CD8-positive, alpha-beta memory T cell (primary cell): ENCODE data around the gene INHBA. TPM values are rescaled to one million over a fixed set of nuclear protein-coding genes. Genes with fewer than 3 reads are reported as not detected.

ENCODE experiments used
- CTCF ChIA-PET: fragments of 350-600 bp; sonication (Branson Sonifier 250); formaldehyde crosslinking; loops from one replicate; lab custom pipeline; 2021; ENCODE audit warnings: antibody characterized with exemption; lab: Charles Lee
- POLR2A ChIA-PET: fragments of 350-600 bp; sonication (Branson Sonifier 250); formaldehyde crosslinking; loops from one replicate; lab custom pipeline; 2021; ENCODE audit warnings: antibody characterized with exemption; lab: Charles Lee
- DNase-seq, 5 donors: peaks; one replicate each; pipeline versions ENCODE4 v3.0.0 to v3.0.0-alpha.2; 2020 to 2022; ENCODE audit warnings: mixed read lengths in 1 of 5
- H3K27ac ChIP-seq: one replicate; pipeline ENCODE4 v1.7.0; 2013; ENCODE audit warnings: low read depth, mild to moderate bottlenecking, low read length, moderate library complexity
- H3K27me3 ChIP-seq: 2 replicates; pipeline ENCODE4 v1.7.0; 2013; ENCODE audit warnings: low read length, mild to moderate bottlenecking; ENCODE audit not compliant: insufficient read depth, poor library complexity, severe bottlenecking
- H3K36me3 ChIP-seq: 2 replicates; pipeline ENCODE4 v1.7.0; 2013; ENCODE audit warnings: mild to moderate bottlenecking, low read length, moderate library complexity; ENCODE audit not compliant: insufficient read depth
- H3K4me1 ChIP-seq: 2 replicates; pipeline ENCODE4 v1.7.0; 2013; ENCODE audit warnings: mild to moderate bottlenecking, low read length, moderate library complexity; ENCODE audit not compliant: insufficient read depth
- H3K4me3 ChIP-seq: 2 replicates; pipeline ENCODE4 v1.7.0; 2013; ENCODE audit warnings: mild to moderate bottlenecking, low read length
- H3K9me3 ChIP-seq: 2 replicates; pipeline ENCODE4 v1.7.0; 2013; ENCODE audit warnings: mild to moderate bottlenecking, low read length
- H3K27ac Mint-ChIP-seq, 8 donors: one replicate each; pipeline ENCODE4 v1.8.0; 2020 to 2021; ENCODE audit warnings: mixed read lengths in 8 of 8, mild to moderate bottlenecking in 6 of 8, inconsistent platforms in 3 of 8, moderate library complexity in 3 of 8
- H3K27me3 Mint-ChIP-seq, 2 donors: one replicate each; pipeline ENCODE4 v1.8.0; 2020 to 2021; ENCODE audit warnings: mixed read lengths in 2 of 2, mild to moderate bottlenecking in 1 of 2, moderate library complexity in 1 of 2
- H3K36me3 Mint-ChIP-seq, 3 donors: one replicate each; pipeline ENCODE4 v1.8.0; 2020 to 2021; ENCODE audit warnings: mixed read lengths in 3 of 3, inconsistent platforms in 1 of 3, mild to moderate bottlenecking in 1 of 3
- H3K4me1 Mint-ChIP-seq, 3 donors: one replicate each; pipeline ENCODE4 v1.8.0; 2020 to 2021; ENCODE audit warnings: mixed read lengths in 3 of 3, inconsistent platforms in 1 of 3, mild to moderate bottlenecking in 1 of 3
- H3K4me3 Mint-ChIP-seq, 7 donors: one replicate each; pipeline ENCODE4 v1.8.0; 2020 to 2021; ENCODE audit warnings: mixed read lengths in 7 of 7, mild to moderate bottlenecking in 6 of 7, moderate library complexity in 4 of 7, inconsistent platforms in 2 of 7
- H3K9me3 Mint-ChIP-seq, 5 donors: one replicate each; pipeline ENCODE4 v1.8.0; 2020 to 2022; ENCODE audit warnings: mixed read lengths in 5 of 5, mild to moderate bottlenecking in 3 of 5, moderate library complexity in 2 of 5, inconsistent platforms in 1 of 5
- polyA plus RNA-seq: library from polyadenylated mRNA; unstranded; fragments of 300-500 nt; fragmentation: Illumina TruSeq; gene quantifications from one replicate; pipeline ENCODE4 v1.2.3, GENCODE V29; 2021
- total RNA-seq, 2 experiments: library from RNA; stranded (reverse); gene quantifications; one replicate each; pipeline ENCODE4 v1.2.3, GENCODE V29; 2021

Gene INHBA
- total and polyA plus RNA-seq, 3 experiments from 2014 or later = not detected

- H3K27ac ChIP-seq = no peak overlapping the region
- no peaks in the 10 kb centered on the region for H3K36me3 ChIP-seq
- ChIA-PET CTCF (no interaction called here), POLR2A (no interaction called here)
- H3K4me3 Mint-ChIP-seq = no peak overlapping the region
- H3K36me3 Mint-ChIP-seq = no peaks in the 10 kb centered on the region
- no peak overlapping the region for H3K27ac Mint-ChIP-seq
- H3K4me3 ChIP-seq = no peak overlapping the region
- H3K4me1 ChIP-seq = no peaks in the 10 kb centered on the region
- no peak for DNase-seq
- no peaks in the 10 kb centered on the region for H3K27me3 ChIP-seq
- H3K27me3 Mint-ChIP-seq = peaks cover 7 to 59% of the 10 kb centered on the region in 2 donors
- H3K9me3 Mint-ChIP-seq = peaks cover 0 to 5% (median 2%) of the 10 kb centered on the region in 5 donors
- no peaks in the 10 kb centered on the region for H3K9me3 ChIP-seq
- H3K4me1 Mint-ChIP-seq = peaks cover 0 to 3% (median 3%) of the 10 kb centered on the region in 3 donors
These were observed 4.2 kb downstream of the INHBA start for GRCh38 chr7:41698726-41699125.

GRCh38 chr7:41698114-41698513, 4.8 kb downstream of the INHBA start:
- Mint-ChIP-seq H3K36me3 (no peaks in the 10 kb centered on the region), H3K27me3 (peaks cover 8 to 59% of the 10 kb centered on the region in 2 donors), H3K4me3 (no peak overlapping the region), H3K9me3 (peaks cover 0 to 5% (median 2%) of the 10 kb centered on the region in 5 donors), H3K4me1 (peaks cover 0 to 3% (median 3%) of the 10 kb centered on the region in 3 donors), H3K27ac (no peak overlapping the region)
- ChIA-PET POLR2A (no interaction called here), CTCF (no interaction called here)
- DNase-seq = no peak
- Histone ChIP-seq H3K27me3 (no peaks in the 10 kb centered on the region), H3K36me3 (no peaks in the 10 kb centered on the region), H3K4me3 (no peak overlapping the region), H3K4me1 (no peaks in the 10 kb centered on the region), H3K27ac (no peak overlapping the region), H3K9me3 (no peaks in the 10 kb centered on the region)

- Mint-ChIP-seq H3K4me3 (no peak overlapping the region), H3K36me3 (no peaks in the 10 kb centered on the region), H3K4me1 (peaks cover 0 to 3% (median 3%) of the 10 kb centered on the region in 3 donors), H3K27ac (no peak overlapping the region), H3K9me3 (peaks cover 0 to 5% (median 2%) of the 10 kb centered on the region in 5 donors), H3K27me3 (peaks cover 8 to 46% of the 10 kb centered on the region in 2 donors)
- Histone ChIP-seq H3K9me3 (no peaks in the 10 kb centered on the region), H3K36me3 (no peaks in the 10 kb centered on the region), H3K27me3 (no peaks in the 10 kb centered on the region), H3K4me3 (no peak overlapping the region), H3K27ac (no peak overlapping the region), H3K4me1 (no peaks in the 10 kb centered on the region)
- ChIA-PET POLR2A (no interaction called here), CTCF (no interaction called here)
- no peak for DNase-seq
These were observed 6.5 kb downstream of the INHBA start for GRCh38 chr7:41696323-41696916.

GRCh38 chr7:41695661-41696322, 7.1 kb downstream of the INHBA start:
- H3K4me1 Mint-ChIP-seq = peaks cover 0 to 3% (median 3%) of the 10 kb centered on the region in 3 donors
- no peak overlapping the region for H3K4me3 Mint-ChIP-seq
- Histone ChIP-seq H3K4me3 (no peak overlapping the region), H3K4me1 (no peaks in the 10 kb centered on the region), H3K36me3 (no peaks in the 10 kb centered on the region), H3K9me3 (no peaks in the 10 kb centered on the region), H3K27me3 (no peaks in the 10 kb centered on the region), H3K27ac (no peak overlapping the region)
- ChIA-PET CTCF (no interaction called here), POLR2A (no interaction called here)
- H3K27me3 Mint-ChIP-seq = peaks cover 10 to 40% of the 10 kb centered on the region in 2 donors
- H3K36me3 Mint-ChIP-seq = no peaks in the 10 kb centered on the region
- no peak overlapping the region for H3K27ac Mint-ChIP-seq
- DNase-seq = no peak
- H3K9me3 Mint-ChIP-seq = peaks cover 0 to 7% (median 2%) of the 10 kb centered on the region in 5 donors

- ChIA-PET CTCF (no interaction called here), POLR2A (no interaction called here)
- Histone ChIP-seq H3K27me3 (no peaks in the 10 kb centered on the region), H3K4me3 (no peak overlapping the region), H3K9me3 (no peaks in the 10 kb centered on the region), H3K27ac (no peak overlapping the region), H3K36me3 (no peaks in the 10 kb centered on the region), H3K4me1 (no peaks in the 10 kb centered on the region)
- H3K9me3 Mint-ChIP-seq = peaks cover 0 to 9% (median 2%) of the 10 kb centered on the region in 5 donors
- no peaks in the 10 kb centered on the region for H3K4me1 Mint-ChIP-seq
- peaks cover 10 to 31% of the 10 kb centered on the region in 2 donors for H3K27me3 Mint-ChIP-seq
- H3K27ac Mint-ChIP-seq = no peak overlapping the region
- DNase-seq = no peak
- H3K36me3 Mint-ChIP-seq = no peaks in the 10 kb centered on the region
- no peak overlapping the region for H3K4me3 Mint-ChIP-seq
These were observed 8.4 kb downstream of the INHBA start for GRCh38 chr7:41694495-41694894.

GRCh38 chr7:41693150-41693997, 9.5 kb downstream of the INHBA start:
- H3K27me3 ChIP-seq = no peaks in the 10 kb centered on the region
- CTCF ChIA-PET = no interaction called here
- POLR2A ChIA-PET = no interaction called here
- no peaks in the 10 kb centered on the region for H3K4me1 ChIP-seq
- peaks cover 0 to 9% (median 2%) of the 10 kb centered on the region in 5 donors for H3K9me3 Mint-ChIP-seq
- H3K4me1 Mint-ChIP-seq = no peaks in the 10 kb centered on the region
- no peak overlapping the region for H3K4me3 ChIP-seq
- no peaks in the 10 kb centered on the region for H3K9me3 ChIP-seq
- H3K27ac ChIP-seq = no peak overlapping the region
- H3K27me3 Mint-ChIP-seq = peaks cover 10 to 21% of the 10 kb centered on the region in 2 donors
- H3K36me3 Mint-ChIP-seq = no peaks in the 10 kb centered on the region
- DNase-seq = no peak
- no peaks in the 10 kb centered on the region for H3K36me3 ChIP-seq
- no peak overlapping the region for H3K27ac Mint-ChIP-seq
- no peak overlapping the region for H3K4me3 Mint-ChIP-seq

GRCh38 chr7:41692251-41692650, 10.6 kb downstream of the INHBA start:
- no peaks in the 10 kb centered on the region for H3K36me3 Mint-ChIP-seq
- no peak for DNase-seq
- ChIA-PET POLR2A (no interaction called here), CTCF (no interaction called here)
- peaks cover 0 to 9% (median 2%) of the 10 kb centered on the region in 5 donors for H3K9me3 Mint-ChIP-seq
- Histone ChIP-seq H3K36me3 (no peaks in the 10 kb centered on the region), H3K27ac (no peak overlapping the region), H3K4me3 (no peak overlapping the region), H3K4me1 (no peaks in the 10 kb centered on the region), H3K27me3 (no peaks in the 10 kb centered on the region), H3K9me3 (no peaks in the 10 kb centered on the region)
- peaks cover 7 to 11% of the 10 kb centered on the region in 2 donors for H3K27me3 Mint-ChIP-seq
- no peak overlapping the region for H3K4me3 Mint-ChIP-seq
- no peak overlapping the region for H3K27ac Mint-ChIP-seq
- H3K4me1 Mint-ChIP-seq = no peaks in the 10 kb centered on the region
